IPS DF 6.9 (cell line): Measurements from ENCODE around the gene COMTD1.
"Not testable (repeated sequence)": the region's sequence is repeated elsewhere in the genome, so short reads cannot be mapped to it uniquely, and the experiment has no call there.

Experiments
- DNase-seq: peaks from one replicate; pipeline ENCODE4 v3.0.0-alpha.2; 2013; ENCODE audit warnings: low read depth, low spot score
- H3K27ac ChIP-seq: one replicate; pipeline ENCODE4 v1.5.1; 2013; ENCODE audit warnings: low read length, control low read depth
- H3K27me3 ChIP-seq: 2 replicates; pipeline ENCODE4 v1.6.1; 2013; ENCODE audit warnings: mild to moderate bottlenecking, low read length; ENCODE audit not compliant: control insufficient read depth, insufficient read depth
- H3K36me3 ChIP-seq: 2 replicates; pipeline ENCODE4 v1.6.1; 2013; ENCODE audit warnings: low read length; ENCODE audit not compliant: control insufficient read depth, insufficient read depth
- H3K4me1 ChIP-seq: 2 replicates; pipeline ENCODE4 v1.6.1; 2013; ENCODE audit warnings: low read length; ENCODE audit not compliant: control insufficient read depth, insufficient read depth
- H3K4me3 ChIP-seq: 2 replicates; pipeline ENCODE4 v1.5.1; 2013; ENCODE audit warnings: mild to moderate bottlenecking, low read length
- H3K9me3 ChIP-seq: 2 replicates; pipeline ENCODE4 v1.6.1; 2013; ENCODE audit warnings: low read length, inconsistent platforms; ENCODE audit not compliant: control insufficient read depth, insufficient read depth
- WGBS: extraction: QIAGEN DNeasy Blood & Tissue Kit; methylation state at CpG from one replicate; pipeline ENCODE4 v1.1.7; 2013; ENCODE audit warnings: mixed read lengths, missing lambda C conversion rate; ENCODE audit not compliant: insufficient read length, insufficient coverage; 5-methylcytosine and 5-hydroxymethylcytosine counted together

COMTD1 gene

DNA sequence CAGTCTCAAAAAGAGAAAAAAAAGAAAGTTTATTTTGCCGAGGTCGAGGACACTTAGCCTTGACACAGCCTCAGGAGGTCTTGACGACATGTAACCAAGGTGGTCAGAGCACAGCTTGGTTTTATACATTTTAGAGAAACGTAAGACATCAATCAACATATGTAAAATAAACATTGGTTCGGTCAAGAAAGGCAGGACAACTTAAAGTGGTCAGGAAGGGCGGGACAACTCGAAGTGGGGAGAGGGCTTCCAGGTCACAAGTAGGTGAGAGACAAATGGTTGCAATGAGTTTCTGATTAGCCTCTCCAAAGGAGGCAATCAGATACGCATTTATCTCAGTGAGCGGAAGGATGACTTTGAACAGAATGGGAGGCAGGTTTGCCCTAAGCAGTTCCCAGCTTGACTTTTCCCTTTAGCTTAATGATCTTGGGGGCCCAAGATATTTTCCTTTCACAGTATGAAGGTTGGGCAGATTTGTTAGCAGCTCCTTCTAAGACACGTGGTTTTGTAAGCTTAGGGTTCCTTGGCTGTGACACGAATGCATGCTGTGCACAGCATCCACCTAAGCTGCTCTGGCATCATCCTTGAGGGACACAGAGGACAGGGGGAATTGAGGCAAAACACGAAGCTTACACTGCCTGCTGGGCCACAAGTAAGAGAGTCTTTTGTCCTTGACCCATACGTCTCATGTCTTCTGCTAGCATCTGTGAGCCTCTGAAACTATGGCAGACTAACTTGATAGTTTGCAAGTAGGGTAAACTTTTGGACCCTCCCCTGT, 28.5 kb downstream of the COMTD1 start:
- WGBS = no CpG with 5 or more reads among the region's 13 CpGs
- peaks cover 9% of the 10 kb centered on the region; the same call in 1 of the 2 replicates for H3K4me1 ChIP-seq
- H3K27ac ChIP-seq = no peak overlapping the region
- no peaks in the 10 kb centered on the region for H3K27me3 ChIP-seq
- no peak overlapping the region for H3K4me3 ChIP-seq
- H3K9me3 ChIP-seq = no peaks in the 10 kb centered on the region
- no peak for DNase-seq
- H3K36me3 ChIP-seq = 0 out of 2 replicates have a peak, but pooled peaks cover 1% of the 10 kb centered on the region

DNA sequence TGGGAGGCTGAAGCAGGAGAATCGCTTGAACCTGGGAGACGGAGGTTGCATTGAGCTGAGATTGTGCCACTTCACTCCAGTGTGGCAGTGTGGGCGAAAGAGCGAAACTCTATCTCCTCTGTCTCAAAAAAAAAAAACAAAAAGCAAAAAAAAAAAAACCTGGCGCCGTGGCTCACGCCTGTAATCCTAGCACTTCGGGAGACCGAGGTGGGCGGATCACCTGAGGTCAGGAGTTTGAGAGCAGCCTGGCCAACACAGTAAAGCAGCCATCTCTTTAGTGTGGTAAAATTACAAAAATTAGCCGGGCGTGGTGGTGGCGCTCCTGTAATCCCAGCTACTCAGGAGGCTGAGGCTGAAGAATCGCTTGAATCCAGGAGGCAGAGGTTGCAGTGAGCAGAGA, 29.1 kb downstream of the COMTD1 start:
- not testable (repeated sequence) for H3K4me1 ChIP-seq
- WGBS = no CpG with 5 or more reads among the region's 14 CpGs

GRCh38 chr10:75205908-75206307, 29.8 kb downstream of the COMTD1 start:
- H3K4me1 ChIP-seq = peaks cover 9% of the 10 kb centered on the region; the same call in 1 of the 2 replicates
- H3K36me3 ChIP-seq = no peaks in the 10 kb centered on the region
- no peaks in the 10 kb centered on the region for H3K9me3 ChIP-seq
- no peak overlapping the region for H3K4me3 ChIP-seq
- DNase-seq = no peak
- no peaks in the 10 kb centered on the region for H3K27me3 ChIP-seq
- no CpG with 5 or more reads among the region's 2 CpGs for WGBS
- H3K27ac ChIP-seq = no peak overlapping the region

More for the DNA sequence above, 29.1 kb downstream of the COMTD1 start:
- H3K4me3 ChIP-seq, H3K27me3 ChIP-seq, H3K36me3 ChIP-seq, H3K27ac ChIP-seq, H3K9me3 ChIP-seq, DNase-seq: not testable (repeated sequence)

DNA sequence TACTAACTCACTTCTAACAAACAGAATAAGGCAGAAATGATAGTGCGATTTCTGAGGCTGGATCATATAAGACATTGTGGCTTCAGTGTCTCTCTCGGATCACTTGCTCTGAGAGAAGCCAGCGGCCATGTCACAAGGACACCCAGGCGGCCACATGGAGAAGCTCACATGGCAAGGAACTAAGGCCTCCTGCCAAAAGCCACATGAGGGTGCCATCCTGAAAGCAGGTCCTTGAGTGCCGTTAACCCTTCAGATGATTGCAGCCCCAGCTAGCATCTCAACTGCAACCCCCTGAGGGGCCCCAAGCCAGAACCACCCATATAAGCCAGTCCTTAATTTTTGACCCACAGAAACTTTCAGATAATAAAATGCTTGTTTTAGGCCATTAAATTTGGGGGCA, 32.0 kb downstream of the COMTD1 start:
- Histone ChIP-seq H3K9me3 (no peaks in the 10 kb centered on the region), H3K36me3 (no peaks in the 10 kb centered on the region), H3K27ac (no peak overlapping the region), H3K4me3 (no peak overlapping the region), H3K27me3 (no peaks in the 10 kb centered on the region), H3K4me1 (peaks cover 6% of the 10 kb centered on the region; the same call in 1 of the 2 replicates)
- DNase-seq = no peak
- no CpG with 5 or more reads among the region's 5 CpGs for WGBS

DNA sequence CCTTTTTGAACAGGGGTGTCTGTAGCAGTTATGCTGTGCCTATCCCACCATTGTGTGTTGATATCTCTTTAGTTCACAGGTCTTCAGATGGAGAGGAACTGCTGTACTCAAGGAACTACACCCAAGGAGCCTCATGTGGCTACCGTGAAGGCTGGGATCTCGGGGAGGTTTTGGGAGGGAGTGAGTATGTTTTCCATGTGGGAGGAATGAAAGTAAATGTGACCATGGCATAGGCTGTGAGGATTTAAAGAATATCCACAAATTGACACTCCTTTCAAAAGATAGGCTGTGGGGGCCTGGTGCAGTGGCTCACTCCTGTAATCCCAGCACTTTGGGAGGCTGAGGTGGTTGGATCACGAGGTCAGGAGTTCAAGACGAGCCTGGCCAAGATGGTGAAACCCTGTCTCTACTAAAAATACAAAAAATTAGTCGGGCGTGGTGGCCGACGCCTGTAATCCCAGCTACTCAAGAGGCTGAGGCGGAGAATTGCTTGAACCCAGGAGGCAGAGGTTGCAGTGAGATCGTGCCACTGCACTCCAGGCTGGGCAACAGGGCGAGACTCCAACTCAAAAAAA, 32.6 kb downstream of the COMTD1 start:
- H3K4me3 ChIP-seq, DNase-seq, H3K4me1 ChIP-seq, H3K36me3 ChIP-seq, H3K9me3 ChIP-seq, H3K27ac ChIP-seq, H3K27me3 ChIP-seq: not testable (repeated sequence)
- WGBS = no CpG with 5 or more reads among the region's 11 CpGs

DNA sequence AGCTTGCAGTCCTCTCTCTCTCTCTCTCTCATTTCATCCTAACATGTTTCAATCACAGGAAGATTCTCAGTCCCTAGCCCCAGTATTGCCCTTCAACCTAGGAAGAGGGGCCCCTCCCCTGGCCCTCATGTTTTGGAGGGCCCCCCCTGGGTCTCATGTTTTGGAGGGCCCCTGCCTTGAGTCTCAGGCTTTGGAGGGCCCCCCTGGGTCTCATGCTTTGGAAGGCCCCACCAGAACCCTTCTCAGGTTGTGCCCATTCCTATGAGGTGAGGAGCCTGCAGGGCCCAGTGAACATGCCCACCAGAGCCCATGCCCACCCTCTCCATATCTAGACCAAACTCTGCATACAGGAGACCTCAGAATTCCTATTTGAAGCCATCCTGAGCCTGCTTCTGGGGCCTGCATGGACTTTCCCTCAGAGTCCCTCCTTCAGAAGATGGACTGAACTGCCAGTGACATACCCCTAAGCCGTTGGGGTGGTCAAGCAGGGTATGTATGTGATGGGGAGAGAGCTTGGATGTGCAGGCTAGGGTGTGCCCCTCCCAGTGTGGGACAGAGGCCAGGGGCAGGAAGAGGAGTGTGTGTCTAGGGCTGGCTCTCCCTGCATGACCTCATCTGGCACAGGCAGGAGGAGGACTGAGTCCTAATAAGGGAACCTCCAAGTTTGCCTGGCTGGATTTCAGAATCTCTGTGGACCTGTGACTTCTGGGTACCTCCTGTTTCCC, 33.3 kb downstream of the COMTD1 start:
- no CpG with 5 or more reads among the region's 1 CpG for WGBS
- Histone ChIP-seq H3K27me3 (no peaks in the 10 kb centered on the region), H3K27ac (no peak overlapping the region), H3K36me3 (no peaks in the 10 kb centered on the region), H3K4me3 (no peak overlapping the region), H3K9me3 (no peaks in the 10 kb centered on the region), H3K4me1 (0 out of 2 replicates have a peak, but pooled peaks cover 1% of the 10 kb centered on the region)
- DNase-seq = no peak

GRCh38 chr10:75201793-75202307, 33.9 kb downstream of the COMTD1 start:
- Histone ChIP-seq H3K4me1 (no peaks in the 10 kb centered on the region), H3K9me3 (no peaks in the 10 kb centered on the region), H3K27ac (no peak overlapping the region), H3K27me3 (no peaks in the 10 kb centered on the region), H3K4me3 (no peak overlapping the region), H3K36me3 (no peaks in the 10 kb centered on the region)
- WGBS = no CpG with 5 or more reads among the region's 9 CpGs
- DNase-seq = no peak

DNA sequence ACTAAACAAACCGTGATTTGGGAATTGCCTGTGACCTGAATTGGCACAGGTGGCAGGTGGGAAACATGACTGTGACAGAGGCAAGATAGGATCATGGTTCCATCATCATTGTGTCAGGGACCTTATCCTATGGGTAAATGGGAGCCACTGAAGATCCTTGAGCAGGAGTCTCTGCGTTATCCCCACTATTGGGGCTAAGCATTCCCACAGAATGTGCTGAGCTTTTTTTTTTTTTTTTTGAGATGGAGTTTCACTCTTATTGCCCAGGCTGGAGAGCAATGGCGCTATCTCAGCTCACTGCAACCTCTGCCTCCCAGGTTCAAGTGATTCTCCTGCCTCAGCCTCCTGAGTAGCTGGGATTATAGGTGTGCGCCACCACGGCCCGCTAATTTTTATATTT, 35.8 kb downstream of the COMTD1 start:
- not testable (repeated sequence) for H3K4me1 ChIP-seq, H3K36me3 ChIP-seq, H3K27ac ChIP-seq, H3K9me3 ChIP-seq, DNase-seq, H3K4me3 ChIP-seq, H3K27me3 ChIP-seq
- no CpG with 5 or more reads among the region's 6 CpGs for WGBS

DNA sequence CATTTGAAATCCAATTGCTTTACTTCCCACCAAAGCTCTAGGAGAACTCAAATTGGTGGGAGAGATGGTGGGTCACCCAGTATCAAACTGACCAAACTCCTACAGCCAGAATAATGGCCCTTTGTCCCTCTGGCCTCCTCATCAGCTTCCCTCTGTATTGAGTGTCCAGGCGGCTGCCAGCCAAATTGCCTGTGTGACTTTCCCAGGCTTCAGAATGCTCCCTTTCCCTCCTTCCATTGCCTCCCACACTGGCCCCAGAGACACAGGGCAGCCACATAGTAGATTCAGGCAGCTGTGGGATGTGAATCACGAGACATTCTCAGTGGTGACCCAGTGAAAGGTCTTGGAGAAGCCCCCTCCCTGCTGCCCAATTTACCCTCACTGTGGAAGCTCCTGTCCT, 37.9 kb downstream of the COMTD1 start:
- Histone ChIP-seq H3K36me3 (no peaks in the 10 kb centered on the region), H3K4me3 (no peak overlapping the region), H3K27ac (no peak overlapping the region), H3K9me3 (no peaks in the 10 kb centered on the region), H3K4me1 (no peaks in the 10 kb centered on the region), H3K27me3 (no peaks in the 10 kb centered on the region)
- no CpG with 5 or more reads among the region's 2 CpGs for WGBS
- no peak for DNase-seq

- Histone ChIP-seq H3K9me3 (no peaks in the 10 kb centered on the region), H3K27me3 (no peaks in the 10 kb centered on the region), H3K36me3 (no peaks in the 10 kb centered on the region), H3K4me3 (no peak overlapping the region), H3K4me1 (no peaks in the 10 kb centered on the region), H3K27ac (no peak overlapping the region)
- no peak for DNase-seq
- no CpG with 5 or more reads among the region's 3 CpGs for whole genome bisulfite sequencing
Observed at GRCh38 chr10:75197066-75197465, 38.7 kb downstream of the COMTD1 start.
